HTR-8/SVneo (cell line): ENCODE results near the gene CDYL2.
A peak's percentile ranks its signal among the peaks of the same experiment; 100 is the strongest.
"Not testable (repeated sequence)": the region's sequence is repeated elsewhere in the genome, so short reads cannot be mapped to it uniquely, and the experiment has no call there.

Experiments used
- DNase-seq: peaks from one replicate; pipeline ENCODE4 v3.0.0; 2011; ENCODE audit warnings: low spot score, mixed read lengths; ENCODE audit not compliant: insufficient read length
- FAIRE-seq: peaks from 2 replicates; lab custom pipeline; 2011; peaks lifted over from hg19 to GRCh38; lab: Jason Lieb, UNC

Gene CDYL2

GRCh38 chr16:80815278-80815677, 10.9 kb upstream of the CDYL2 start:
- FAIRE-seq, DNase-seq: not testable (repeated sequence)

GRCh38 chr16:80812593-80812992, 8.2 kb upstream of the CDYL2 start:
- FAIRE-seq (no peak), DNase-seq (no peak)

GRCh38 chr16:80809366-80809765, 5.0 kb upstream of the CDYL2 start:
- FAIRE-seq = no peak
- DNase-seq = no peak

GRCh38 chr16:80807906-80808305, 3.5 kb upstream of the CDYL2 start:
- FAIRE-seq (no peak), DNase-seq (no peak)

- FAIRE-seq (peak; percentile 71), DNase-seq (peak; percentile 53)
Observed at GRCh38 chr16:80806927-80807340, 2.5 kb upstream of the CDYL2 start.

- FAIRE-seq (no peak), DNase-seq (no peak)
Observed at GRCh38 chr16:80806289-80806688, 1.9 kb upstream of the CDYL2 start.

- DNase-seq = peak; percentile 8
- FAIRE-seq = peak; percentile 97
Observed at GRCh38 chr16:80804056-80804525, 307 bp downstream of the CDYL2 start.

GRCh38 chr16:80803339-80804055, 901 bp downstream of the CDYL2 start:
- FAIRE-seq = no peak

GRCh38 chr16:80802902-80803301, 1.5 kb downstream of the CDYL2 start:
- DNase-seq = no peak
- FAIRE-seq = peak; percentile 13

More at GRCh38 chr16:80803339-80804055, 901 bp downstream of the CDYL2 start:
- DNase-seq = peak; percentile 28

GRCh38 chr16:80802138-80802537, 2.3 kb downstream of the CDYL2 start:
- DNase-seq (no peak), FAIRE-seq (no peak)

GRCh38 chr16:80794071-80794470, 10.3 kb downstream of the CDYL2 start:
- FAIRE-seq (no peak), DNase-seq (no peak)

- DNase-seq (no peak), FAIRE-seq (no peak)
Observed at GRCh38 chr16:80792031-80792430, 12.4 kb downstream of the CDYL2 start.

GRCh38 chr16:80791411-80791810, 13.0 kb downstream of the CDYL2 start:
- DNase-seq = no peak
- FAIRE-seq = no peak

- DNase-seq (no peak), FAIRE-seq (no peak)
Observed at GRCh38 chr16:80790751-80791150, 13.6 kb downstream of the CDYL2 start.

GRCh38 chr16:80788027-80788426, 16.4 kb downstream of the CDYL2 start:
- no peak for FAIRE-seq

GRCh38 chr16:80786561-80786960, 17.8 kb downstream of the CDYL2 start:
- not testable (repeated sequence) for FAIRE-seq, DNase-seq

More at GRCh38 chr16:80788027-80788426, 16.4 kb downstream of the CDYL2 start:
- DNase-seq = no peak

GRCh38 chr16:80784951-80785350, 19.4 kb downstream of the CDYL2 start:
- FAIRE-seq (no peak), DNase-seq (no peak)

- FAIRE-seq (no peak), DNase-seq (no peak)
Observed at GRCh38 chr16:80778703-80779102, 25.7 kb downstream of the CDYL2 start.

- FAIRE-seq (no peak), DNase-seq (no peak)
Observed at GRCh38 chr16:80776856-80777255, 27.5 kb downstream of the CDYL2 start.

GRCh38 chr16:80775450-80775849, 28.9 kb downstream of the CDYL2 start:
- no peak for DNase-seq
- FAIRE-seq = no peak

GRCh38 chr16:80766798-80767197, 37.6 kb downstream of the CDYL2 start:
- DNase-seq = no peak
- no peak for FAIRE-seq
